Psoas muscle (tissue), 8 donors: Measurements from ENCODE around the gene HNF1A. TPM values are rescaled to one million over a fixed set of nuclear protein-coding genes. Genes with fewer than 3 reads are reported as not detected.

Experiments
- ATAC-seq, 4 donors: fragments of 200-7000 bp; cut with Tn5 transposase; one replicate each; pipeline ENCODE4 v1.9.1; 2020; ENCODE audit warnings: moderate library complexity in 3 of 4, mild to moderate bottlenecking in 2 of 4
- DNase-seq, 2 donors: peaks; one replicate each; pipeline ENCODE4 v3.0.0-alpha.2; 2020
- H3K27ac ChIP-seq: fragments of 200-600 bp; one replicate; pipeline ENCODE4 v1.8.0; 2022
- H3K27me3 ChIP-seq, 3 donors: fragments of 200-600 bp in 1 of 3; one replicate each; pipeline versions ENCODE4 v1.6.1 to v1.8.0; 2013 to 2022; ENCODE audit warnings: low read length in 2 of 3, mild to moderate bottlenecking in 2 of 3, moderate library complexity in 1 of 3; ENCODE audit not compliant: insufficient read depth in 3 of 3
- H3K36me3 ChIP-seq, 2 donors: fragments of 200-600 bp in 1 of 2; one replicate each; pipeline versions ENCODE4 v1.6.1 to v1.8.0; 2013 to 2022; ENCODE audit warnings: low read depth in 1 of 2, mild to moderate bottlenecking in 1 of 2, moderate library complexity in 1 of 2; ENCODE audit not compliant: insufficient read depth in 1 of 2
- H3K4me1 ChIP-seq: fragments of 200-600 bp; one replicate; pipeline ENCODE4 v1.8.0; 2022
- H3K4me3 ChIP-seq: fragments of 200-600 bp; one replicate; pipeline ENCODE4 v1.8.0; 2022; ENCODE audit warnings: mild to moderate bottlenecking
- H3K9me3 ChIP-seq: fragments of 200-600 bp; one replicate; pipeline ENCODE4 v1.8.0; 2022
- CTCF ChIP-seq: fragments of 200-600 bp; IDR thresholded peaks from one replicate; pipeline ENCODE4 v1.8.0; 2022; ENCODE audit warnings: antibody characterized with exemption
- WGBS, 3 donors: extraction: QIAGEN DNeasy Blood & Tissue Kit; methylation state at CpG; one replicate each; pipeline versions ENCODE4 v1.1.6 to v1.1.7; 2013; 5-methylcytosine and 5-hydroxymethylcytosine counted together
- intact Hi-C, 2 donors: fragments of 100-400 bp; cut with DNase I; formaldehyde crosslinking; loops; one replicate each; pipeline versions ENCODE4 v1.11.0 to v1.14.2; 2022
- polyA plus RNA-seq, 3 donors: library from polyadenylated mRNA; stranded (reverse); fragments of 200-250 nt; gene quantifications; one replicate each; pipeline ENCODE4 v1.2.3, GENCODE V29; 2013
- total RNA-seq, 4 donors: library from RNA; stranded (reverse); fragmentation: NEBNext Ultra II Directional in 2 of 4; extraction: Animal tissue kit (Norgen Biotek cat#: 25700) in 2 of 4; gene quantifications; one replicate each; pipeline versions ENCODE4 v1.2.1 to v1.2.4, GENCODE V29; 2021 to 2023
- donor health status: healthy with polysubstance abuse.
- donor health status: DM: no; HTN: no; CAD: no; lungs with moderate emphysema.
- donor health status: Bipolar disorder and iron deficiency.
- donor health status: healthy.
- donor health status: DM: yes; HTN: yes; CAD: no.
- donor health status: DM: no; HTN: no; CAD: no.
- donor health status: DM: no; HTN: no; CAD: no.
- donor health status: DM: yes; HTN: yes; CAD: no.

Gene HNF1A
- total and polyA plus RNA-seq, 7 donors = 0.07 to 0.18 TPM; not detected in 5

DNA sequence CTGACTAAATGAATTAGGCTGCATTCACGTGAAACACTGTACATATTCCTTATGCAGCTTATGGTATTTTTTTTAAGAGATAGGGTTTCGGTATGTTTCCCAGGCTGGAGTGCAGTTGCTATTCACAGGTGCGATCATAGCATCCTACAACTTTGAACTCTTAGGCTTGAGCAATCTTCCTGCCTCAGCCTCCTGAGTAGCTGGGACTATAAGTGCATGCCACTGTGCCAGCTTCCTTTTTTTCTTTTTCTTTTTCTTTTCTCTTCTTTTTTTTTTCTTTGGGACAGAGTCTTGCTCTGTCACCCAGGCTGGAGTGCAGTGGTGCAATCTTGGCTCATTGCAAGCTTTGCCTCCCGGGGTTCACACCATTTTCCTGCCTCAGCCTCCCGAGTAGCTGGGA lies 38.3 kb upstream of the HNF1A start:
- no peaks in the 10 kb centered on the region for H3K9me3 ChIP-seq
- H3K36me3 ChIP-seq = no peaks in the 10 kb centered on the region
- peaks cover 0 to 5% (median 3%) of the 10 kb centered on the region in 3 donors for H3K27me3 ChIP-seq
- H3K4me1 ChIP-seq = no peaks in the 10 kb centered on the region
- intact Hi-C loops = no loop called here
- ATAC-seq (no peak), DNase-seq (peak in 1 of 2 donors; percentile 28)
- TF ChIP-seq CTCF = no peak
- no peak overlapping the region for H3K27ac ChIP-seq
- WGBS, 3 donors = 49 to 61% (median 55%) methylated on average over 5 of the region's 5 CpGs
- no peak overlapping the region for H3K4me3 ChIP-seq

GRCh38 chr12:120940799-120941198 lies 37.5 kb upstream of the HNF1A start:
- peak in 1 of 2 donors; percentile 4 for DNase-seq
- TF ChIP-seq CTCF = no peak
- Histone ChIP-seq H3K27ac (no peak overlapping the region), H3K36me3 (no peaks in the 10 kb centered on the region), H3K4me1 (no peaks in the 10 kb centered on the region), H3K9me3 (no peaks in the 10 kb centered on the region), H3K4me3 (no peak overlapping the region), H3K27me3 (peaks cover 0 to 5% (median 3%) of the 10 kb centered on the region in 3 donors)
- ATAC-seq = no peak
- WGBS, 3 donors = 54 to 60% (median 56%) methylated on average over 4 to 5 of the region's 5 CpGs
- intact Hi-C loops = no loop called here

- Histone ChIP-seq H3K9me3 (no peaks in the 10 kb centered on the region), H3K27me3 (peaks cover 0 to 5% (median 3%) of the 10 kb centered on the region in 3 donors), H3K36me3 (no peaks in the 10 kb centered on the region), H3K4me3 (no peak overlapping the region), H3K4me1 (no peaks in the 10 kb centered on the region), H3K27ac (no peak overlapping the region)
- DNase-seq (no peak), ATAC-seq (no peak)
- intact Hi-C loops = no loop called here
- 84 to 89% (median 88%) methylated on average over 4 of the region's 4 CpGs for WGBS, 3 donors
- TF ChIP-seq CTCF = no peak
These were observed 36.9 kb upstream of the HNF1A start for GRCh38 chr12:120941412-120941811.

- intact Hi-C loops = no loop called here
- Histone ChIP-seq H3K27ac (no peak overlapping the region), H3K9me3 (no peaks in the 10 kb centered on the region), H3K27me3 (peaks cover 0 to 5% (median 3%) of the 10 kb centered on the region in 3 donors), H3K4me3 (no peak overlapping the region), H3K36me3 (no peaks in the 10 kb centered on the region), H3K4me1 (no peaks in the 10 kb centered on the region)
- no peak for ATAC-seq
- WGBS, 3 donors = 62 to 68% (median 66%) methylated on average over 3 of the region's 3 CpGs
- no peak for DNase-seq
- no peak for TF ChIP-seq CTCF
These were observed 36.4 kb upstream of the HNF1A start for GRCh38 chr12:120941846-120942405.

DNA sequence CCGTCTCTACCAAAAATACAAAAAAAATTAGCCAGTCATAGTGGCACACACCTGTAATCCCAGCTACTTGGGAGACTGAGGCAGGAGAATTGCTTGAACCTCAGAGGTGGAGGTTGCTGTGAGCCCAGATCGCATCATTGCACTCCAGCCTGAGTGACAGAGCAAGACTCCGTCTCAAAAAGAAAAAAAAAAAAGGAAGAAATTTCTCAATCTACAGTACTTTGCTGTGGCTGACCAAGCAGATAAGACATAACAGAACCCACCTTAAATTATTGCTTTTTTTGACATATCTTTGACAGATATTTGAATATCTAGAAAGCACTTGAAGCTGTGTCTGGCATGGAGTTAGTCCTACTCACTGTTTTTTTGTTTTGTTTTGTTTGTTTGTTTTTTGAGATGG lies 34.9 kb upstream of the HNF1A start:
- ATAC-seq (no peak), DNase-seq (peak in 1 of 2 donors; percentile 4)
- intact Hi-C loops = no loop called here
- Histone ChIP-seq H3K36me3 (no peaks in the 10 kb centered on the region), H3K4me1 (no peaks in the 10 kb centered on the region), H3K4me3 (no peak overlapping the region), H3K27ac (no peak overlapping the region), H3K9me3 (no peaks in the 10 kb centered on the region), H3K27me3 (peaks cover 0 to 2% (median 0%) of the 10 kb centered on the region in 3 donors)
- 78 to 82% (median 80%) methylated on average over 3 of the region's 3 CpGs for WGBS, 3 donors
- TF ChIP-seq CTCF = no peak
